GM19328 (cell line): ENCODE data around the gene TMTC2.
"Not testable (repeated sequence)": the region's sequence is repeated elsewhere in the genome, so short reads cannot be mapped to it uniquely, and the experiment has no call there.

Experiments used
- ATAC-seq: cut with Tn5 transposase; IDR thresholded peaks from one replicate; pipeline ENCODE4 v1.9.1; 2021; ENCODE audit warnings: mild to moderate bottlenecking, moderate library complexity; ENCODE audit not compliant: unreplicated experiment

Gene TMTC2

DNA sequence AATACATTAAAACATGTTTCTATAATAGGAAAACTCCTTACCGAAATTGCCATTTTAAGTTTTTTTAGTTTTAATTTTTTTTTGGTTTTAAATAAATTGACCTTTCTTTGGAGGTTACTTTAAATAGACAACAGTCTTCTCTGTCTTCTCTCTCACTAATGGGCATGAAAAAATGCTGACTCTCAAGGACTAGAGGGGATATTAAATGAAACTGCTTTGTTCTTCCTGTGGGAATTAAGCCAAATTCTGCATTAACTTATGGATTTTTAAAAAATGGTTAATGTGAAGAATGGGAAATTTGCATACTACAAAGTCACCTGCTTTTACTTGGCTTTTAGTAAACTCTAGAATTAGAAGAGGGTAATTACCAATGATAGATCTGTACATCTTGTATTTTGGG is 378.9 kb downstream of the TMTC2 start:
- ATAC-seq: no peak

DNA sequence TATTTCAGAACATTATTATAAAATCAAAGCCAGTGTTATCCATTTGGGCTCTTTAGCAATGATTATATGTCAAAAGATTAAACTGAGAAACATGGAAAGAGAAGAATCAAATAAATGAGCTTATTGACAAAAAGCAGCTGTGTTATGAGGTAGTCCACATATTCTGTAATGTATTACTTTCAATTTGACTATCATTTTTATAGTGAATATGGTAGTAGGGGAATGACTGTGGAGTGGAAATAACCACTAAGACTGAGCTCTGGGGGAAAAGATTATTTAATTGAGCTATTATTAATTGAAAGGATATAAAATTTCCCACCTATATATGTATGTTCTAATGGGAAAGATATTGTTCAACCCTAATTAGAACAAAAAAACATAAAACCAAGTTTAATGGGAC is 381.3 kb downstream of the TMTC2 start:
- ATAC-seq: no peak

DNA sequence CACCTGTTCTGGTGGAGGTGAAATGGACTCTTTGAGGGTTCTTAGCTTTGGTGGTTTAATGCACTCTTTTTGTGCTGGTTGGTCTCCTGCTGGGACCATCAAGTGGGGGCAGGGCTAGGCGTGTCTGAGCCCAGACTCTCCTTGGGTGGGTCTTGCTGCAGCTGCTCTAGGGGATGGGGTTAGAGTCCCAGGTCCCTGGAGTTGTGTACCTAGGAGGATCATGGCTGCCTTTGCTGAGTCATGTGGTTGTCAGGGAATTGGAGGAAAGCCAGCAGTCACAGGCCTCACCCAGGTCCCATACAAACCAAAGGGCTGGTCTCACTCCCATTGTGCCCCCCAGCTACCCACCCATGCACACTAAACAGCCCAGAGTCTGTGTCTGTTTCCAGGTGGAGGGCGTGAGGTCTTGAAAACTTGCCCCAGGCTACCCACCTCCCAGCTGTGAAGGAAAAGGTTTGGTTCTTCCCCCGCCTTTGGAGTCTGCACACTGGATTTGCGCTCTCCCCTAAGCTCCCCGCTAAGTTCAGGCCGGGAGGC is 387.7 kb downstream of the TMTC2 start:
- ATAC-seq: no peak

DNA sequence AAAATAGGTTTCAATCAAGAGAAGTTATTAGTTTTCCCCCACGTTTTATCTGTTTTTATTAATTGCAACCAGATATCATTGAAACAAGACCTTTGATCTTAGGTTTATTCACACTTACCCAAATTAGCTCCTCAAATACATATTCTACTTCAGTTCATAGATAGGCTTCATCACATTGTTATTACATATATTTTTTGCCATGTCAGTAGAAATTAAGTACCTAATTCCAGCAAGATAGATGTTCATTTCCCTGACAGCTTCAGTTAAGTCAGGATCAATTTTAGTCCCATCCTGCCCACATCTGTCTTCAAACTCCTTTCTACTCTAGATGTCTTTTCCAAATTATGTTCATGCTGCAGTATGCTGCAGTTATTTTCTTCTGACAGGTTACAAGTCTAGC is 388.8 kb downstream of the TMTC2 start:
- no peak for ATAC-seq

DNA sequence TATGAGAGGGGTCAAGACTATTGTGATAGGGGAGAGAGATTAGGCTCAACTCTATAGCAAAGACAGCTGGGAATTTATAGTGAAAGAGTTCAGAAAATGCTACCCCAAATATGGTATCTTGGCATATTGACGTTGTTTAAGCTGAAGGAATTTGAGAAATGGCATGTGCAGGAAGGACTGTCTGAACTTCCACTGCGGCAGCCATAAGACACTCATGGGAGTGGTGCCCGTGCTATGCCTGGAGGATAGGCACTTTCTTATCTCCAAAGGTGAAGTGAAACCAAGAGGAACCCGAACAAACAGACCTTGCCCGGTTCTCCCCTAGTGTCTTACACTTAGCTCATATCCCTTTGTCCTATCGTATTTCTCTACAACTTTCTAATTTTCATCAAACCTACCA is 390.3 kb downstream of the TMTC2 start:
- no peak for ATAC-seq

DNA sequence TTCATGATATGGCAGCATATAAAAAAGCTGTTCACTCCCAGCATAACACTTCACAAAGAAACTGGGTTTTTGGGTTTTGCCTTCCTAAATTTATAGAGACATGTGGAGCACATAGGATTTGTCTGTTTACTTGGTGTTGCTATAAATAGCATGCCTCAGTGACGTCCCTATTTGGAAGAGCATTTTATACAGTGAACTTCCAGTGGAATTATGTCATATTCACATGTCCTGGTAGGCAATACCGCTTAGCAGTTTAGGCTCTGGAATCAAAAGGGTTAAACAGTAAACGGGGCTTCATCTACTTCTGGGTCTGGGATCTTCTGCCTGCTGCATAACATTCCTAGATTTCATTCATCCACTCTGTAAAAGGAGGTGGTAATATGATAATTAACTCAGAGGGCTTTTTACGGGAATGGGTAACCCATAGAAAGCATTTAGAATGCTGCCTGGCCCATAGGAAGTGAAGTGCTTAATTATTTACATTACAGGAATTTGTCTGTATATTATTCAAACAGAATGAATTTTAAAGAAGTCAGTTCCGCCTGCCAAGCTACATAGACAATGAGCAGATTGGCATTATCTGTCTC is 396.1 kb downstream of the TMTC2 start:
- ATAC-seq: no peak

DNA sequence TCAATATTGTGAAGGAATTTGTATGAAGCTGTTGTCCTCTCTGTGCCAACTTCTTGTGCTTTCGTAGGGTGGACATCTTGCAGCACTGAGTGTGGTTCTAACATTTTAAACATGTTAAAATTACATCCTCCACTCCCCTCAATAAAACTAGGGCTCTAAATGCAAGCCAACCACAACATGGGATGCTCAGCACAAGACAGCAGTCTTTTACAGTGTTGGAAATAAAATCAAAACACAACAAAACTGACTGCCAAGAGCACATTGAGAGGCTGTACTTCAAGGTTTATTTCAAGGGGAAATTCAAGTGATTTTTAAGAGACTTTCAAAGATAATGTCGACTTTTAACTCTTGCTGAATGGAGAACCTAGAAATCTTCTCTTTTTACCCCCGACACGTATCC is 396.9 kb downstream of the TMTC2 start:
- ATAC-seq: no peak

DNA sequence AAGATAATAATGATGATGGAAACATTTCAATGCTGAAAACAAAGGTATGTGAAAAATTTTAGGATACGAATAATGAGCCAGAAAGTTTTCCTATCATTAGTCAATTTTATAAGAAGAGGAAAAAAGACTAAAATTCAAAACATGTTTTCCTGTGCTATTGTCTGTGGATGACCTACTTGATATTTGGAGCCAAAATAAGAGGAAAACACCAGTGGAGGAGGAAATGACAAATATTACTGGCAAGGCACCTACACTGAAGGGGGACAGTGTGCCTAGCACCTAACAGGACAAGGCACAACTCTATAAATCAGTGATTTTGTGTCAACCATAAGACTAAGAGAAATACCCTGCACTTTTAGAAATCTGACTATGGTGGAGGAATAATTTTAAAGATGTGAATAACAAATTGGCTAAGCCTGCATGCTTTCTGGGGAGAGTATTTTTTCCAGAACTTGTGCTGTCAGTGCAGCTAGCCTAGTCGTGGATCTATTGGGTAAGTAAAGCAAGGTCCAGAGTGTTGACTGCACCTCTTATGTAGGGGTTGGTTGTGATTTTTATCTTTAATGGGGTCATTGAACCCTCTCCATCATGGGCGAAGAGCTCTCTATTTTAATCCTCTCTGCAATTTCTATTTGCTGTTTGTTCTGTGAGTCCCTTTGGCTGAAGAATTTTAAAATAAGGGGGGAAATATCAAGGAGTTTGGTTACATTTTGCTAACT is 398.0 kb downstream of the TMTC2 start:
- ATAC-seq: no peak

DNA sequence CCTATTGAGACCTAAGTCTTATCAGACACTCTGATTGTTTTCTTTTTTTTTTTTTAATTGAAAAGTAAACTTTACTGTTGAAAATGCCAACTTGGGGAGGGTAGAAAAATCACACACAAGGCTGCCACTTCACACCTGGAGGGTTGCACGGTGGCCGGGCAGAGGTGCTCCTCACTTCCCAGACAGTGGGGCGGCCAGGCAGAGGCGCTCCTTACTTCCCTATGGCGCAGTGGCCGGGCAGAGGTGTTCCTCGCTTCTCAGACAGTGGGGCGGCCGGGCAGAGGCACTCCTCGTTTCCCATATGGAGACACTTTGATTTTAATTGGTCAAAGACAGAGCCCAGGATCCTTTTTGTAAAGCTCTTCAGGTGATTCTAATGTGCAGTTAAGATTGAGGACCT is 399.3 kb downstream of the TMTC2 start:
- no peak for ATAC-seq

DNA sequence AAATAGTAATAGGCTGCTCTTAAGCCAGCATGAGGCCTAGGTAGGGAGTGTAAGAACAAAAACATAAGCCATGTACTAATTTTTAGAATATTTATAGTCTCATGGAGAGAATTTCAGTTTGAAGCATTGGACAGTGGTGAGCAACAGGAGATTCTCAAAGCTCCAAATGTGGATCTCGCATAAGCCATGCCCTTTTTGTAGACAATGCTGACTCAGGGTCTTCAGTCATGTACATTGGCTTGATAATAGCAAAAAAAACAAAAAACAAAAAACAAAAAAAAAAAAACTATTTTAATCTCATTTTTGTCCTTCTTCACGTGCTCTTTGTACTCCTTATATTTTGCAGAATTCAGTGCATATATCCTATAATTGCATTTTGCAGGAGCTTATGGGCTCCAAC is 402.9 kb downstream of the TMTC2 start:
- ATAC-seq: no peak

DNA sequence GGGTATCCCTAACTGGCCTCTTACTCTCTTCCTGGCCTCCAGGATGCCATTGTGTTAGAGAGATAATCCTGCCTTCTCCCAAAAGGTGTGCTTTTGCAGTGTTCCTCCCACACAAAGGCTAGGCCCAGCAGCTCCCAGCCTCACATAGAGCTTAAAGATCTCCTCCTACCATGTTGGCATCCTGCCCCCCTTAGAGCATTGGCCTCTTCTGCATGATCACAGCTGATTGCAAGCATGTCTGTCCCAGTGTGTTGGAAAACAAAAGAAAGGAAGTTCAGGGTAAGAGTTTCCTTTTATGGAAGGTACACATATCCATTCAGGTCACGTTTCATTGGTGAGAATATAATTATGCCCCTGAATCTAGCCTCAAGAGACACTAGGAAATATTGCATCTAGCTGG is 405.4 kb downstream of the TMTC2 start:
- no peak for ATAC-seq

DNA sequence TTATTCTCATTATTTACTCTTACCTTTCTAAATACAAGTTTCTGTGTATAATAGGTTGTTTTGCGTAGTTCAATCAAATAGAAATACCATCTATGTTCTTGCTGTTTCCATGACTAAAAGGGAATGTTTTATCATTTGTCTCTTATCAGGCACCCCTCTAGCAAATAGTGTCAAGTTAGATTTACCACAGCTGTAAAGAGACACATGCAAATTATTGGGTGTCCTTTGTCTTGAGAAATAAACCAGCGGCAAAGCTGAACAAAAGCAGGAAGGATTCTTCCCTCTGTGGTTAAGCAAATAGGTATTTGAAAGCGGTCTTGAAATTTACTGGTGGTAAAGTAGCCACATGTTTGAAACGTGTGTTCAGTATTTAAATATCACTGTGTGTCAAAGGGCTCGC is 405.9 kb downstream of the TMTC2 start:
- no peak for ATAC-seq

DNA sequence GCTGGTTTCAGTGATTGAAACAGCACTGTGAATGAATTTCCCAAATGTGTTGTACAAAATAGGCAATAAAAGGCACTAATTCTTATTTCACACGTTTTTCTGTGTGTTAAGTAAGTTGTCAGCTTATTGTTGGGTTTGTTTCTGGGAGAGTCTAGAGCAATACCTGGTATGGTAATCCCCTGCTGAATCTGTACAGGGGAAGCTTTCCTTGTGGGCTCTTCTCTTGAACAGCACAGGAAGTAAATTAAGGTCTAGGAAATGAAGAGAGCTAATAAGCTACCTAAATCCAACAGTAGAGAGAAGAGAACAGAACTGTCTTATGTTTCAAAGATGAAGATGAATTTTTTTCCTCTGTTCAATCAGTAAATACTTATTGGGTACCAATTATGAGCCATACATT is 406.7 kb downstream of the TMTC2 start:
- ATAC-seq: no peak

DNA sequence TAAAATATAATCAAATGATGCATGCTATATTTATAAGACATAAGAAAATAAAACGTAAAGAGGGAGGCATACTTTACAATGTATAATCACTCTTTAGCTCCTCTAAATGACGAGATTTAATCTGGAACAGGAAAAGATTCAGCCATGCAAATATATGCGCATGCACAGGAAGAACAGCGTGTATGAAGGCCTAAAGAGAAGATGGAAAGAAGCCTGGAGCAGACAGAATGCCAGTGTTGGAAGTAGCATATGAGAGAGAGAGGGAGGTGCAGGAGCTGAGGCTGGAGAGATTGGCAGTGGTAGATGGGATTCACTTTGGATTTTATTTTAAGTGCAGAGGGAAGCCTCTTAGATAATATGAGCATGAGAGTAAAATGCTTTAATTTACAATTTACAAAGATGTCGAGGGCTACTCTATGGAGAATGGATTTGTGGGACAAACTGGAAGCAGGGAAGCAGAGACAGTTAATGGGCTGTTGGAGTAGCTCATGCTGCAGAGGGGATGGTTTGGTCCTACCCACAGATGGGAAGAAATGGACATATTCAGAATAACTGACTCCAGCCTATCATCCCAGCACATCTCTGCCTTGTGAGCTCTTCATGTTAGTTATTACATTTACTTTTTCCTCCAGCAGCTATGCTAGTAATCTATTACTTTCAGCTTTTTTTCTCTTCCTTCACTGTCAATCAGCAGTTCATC is 411.1 kb downstream of the TMTC2 start:
- no peak for ATAC-seq

DNA sequence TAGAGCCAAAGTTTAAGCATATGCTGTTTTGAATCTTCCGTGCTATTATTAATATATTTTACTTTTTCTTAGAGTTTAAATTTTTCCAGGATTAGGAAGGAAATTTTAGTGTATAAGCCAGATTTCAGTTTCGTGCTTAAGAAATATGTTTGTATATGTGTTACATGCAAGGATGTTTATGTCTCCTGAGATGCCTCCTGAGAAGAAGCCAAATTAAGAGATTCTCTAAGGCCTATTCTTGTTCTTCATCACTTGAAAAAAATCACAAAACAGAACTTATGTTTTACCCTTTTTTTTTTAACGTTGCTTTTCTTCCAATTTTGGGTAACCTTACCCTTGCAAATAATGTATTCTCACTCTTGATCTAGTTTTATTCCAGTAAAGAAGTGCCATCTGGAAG is 412.7 kb downstream of the TMTC2 start:
- no peak for ATAC-seq

DNA sequence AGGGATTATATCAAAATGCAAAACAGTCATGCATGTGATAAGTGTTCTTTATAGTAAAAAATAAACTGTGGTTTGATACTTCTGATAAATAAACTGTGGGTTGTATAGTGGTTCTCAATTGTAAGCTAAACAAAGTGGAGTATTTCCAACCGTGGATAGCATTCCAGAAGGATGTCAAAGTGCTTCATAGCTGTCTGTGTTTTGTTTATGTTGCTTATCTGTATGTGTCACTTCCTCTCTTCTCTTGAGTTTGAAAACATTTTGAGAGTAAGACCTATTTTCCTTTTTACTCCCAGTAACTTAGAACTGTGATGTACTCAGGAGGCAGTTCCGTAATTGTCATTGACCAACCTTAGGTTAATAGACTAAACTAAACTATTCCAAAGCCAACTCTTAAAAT is 415.8 kb downstream of the TMTC2 start:
- no peak for ATAC-seq

DNA sequence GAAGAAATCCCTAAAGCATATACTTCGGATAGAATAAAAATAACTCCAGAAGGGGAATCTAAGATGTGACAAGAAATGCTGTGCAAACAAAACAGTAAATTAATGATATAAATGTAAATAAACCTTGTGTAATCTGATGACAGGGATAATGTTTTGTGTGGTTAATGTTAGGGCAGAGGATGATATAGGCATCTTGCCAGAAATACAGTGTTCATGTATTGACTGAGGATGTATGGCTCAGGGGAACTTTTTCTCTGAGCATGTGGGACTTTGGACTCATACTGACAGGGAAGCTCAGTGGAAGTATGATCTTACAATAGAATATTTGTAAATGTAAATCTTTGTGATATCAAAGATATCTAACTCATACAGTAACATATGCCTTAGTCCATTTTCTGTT is 420.2 kb downstream of the TMTC2 start:
- no peak for ATAC-seq

DNA sequence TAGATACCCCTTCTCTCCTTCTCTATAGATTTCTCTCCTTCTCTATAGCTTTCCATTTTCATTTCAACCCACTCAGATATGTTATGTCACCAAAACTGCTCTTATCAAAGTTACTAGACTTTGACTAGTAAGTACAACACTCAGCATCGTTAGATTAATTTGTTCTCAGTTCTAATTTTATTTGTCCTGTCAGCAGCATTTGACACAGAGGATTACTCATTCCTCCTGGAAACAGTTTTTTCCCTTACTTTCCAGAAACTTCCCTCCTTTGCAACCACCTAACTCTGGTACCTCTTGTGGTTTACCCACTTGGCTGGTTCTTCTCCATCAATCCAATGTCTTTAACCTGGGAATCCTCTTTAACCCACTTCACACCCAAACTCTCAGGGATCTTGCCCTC is 423.7 kb downstream of the TMTC2 start:
- no peak for ATAC-seq

DNA sequence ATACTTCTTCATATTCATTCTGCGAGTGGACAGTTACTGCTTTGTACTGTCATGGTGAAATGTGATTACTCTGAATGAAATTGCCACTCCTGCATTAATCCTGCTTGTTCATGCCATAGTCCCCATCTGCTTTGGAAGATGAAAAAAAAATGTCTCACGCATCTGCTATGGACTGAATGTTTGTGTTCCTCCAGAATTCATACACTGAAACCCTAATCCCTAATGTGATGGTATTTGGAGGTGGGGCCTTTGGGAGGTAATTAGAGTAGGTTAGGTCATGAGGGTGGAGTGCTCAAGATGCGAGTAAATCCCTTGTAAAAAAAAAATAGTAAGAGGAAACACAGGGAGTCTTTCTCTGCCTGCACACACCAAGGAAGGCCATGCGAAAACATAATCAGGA is 427.2 kb downstream of the TMTC2 start:
- ATAC-seq: no peak

DNA sequence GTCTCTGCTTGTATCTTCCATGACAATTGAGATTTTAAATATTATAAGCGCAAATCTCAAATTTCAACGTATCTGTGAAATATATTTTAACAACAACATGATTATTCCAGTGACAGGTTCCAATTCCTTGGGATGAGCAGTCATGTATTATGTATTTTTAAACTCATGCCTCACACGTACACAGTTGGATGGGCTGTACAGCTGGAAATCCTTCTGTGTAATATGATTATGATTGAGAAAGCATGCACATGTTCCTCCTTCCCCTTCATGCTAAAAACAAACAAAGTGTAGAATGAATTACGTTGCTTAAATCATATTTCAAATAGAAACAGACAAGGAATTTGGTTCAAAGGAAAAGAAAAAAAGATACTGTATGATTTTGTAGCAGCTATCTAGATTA is 428.3 kb downstream of the TMTC2 start:
- no peak for ATAC-seq

DNA sequence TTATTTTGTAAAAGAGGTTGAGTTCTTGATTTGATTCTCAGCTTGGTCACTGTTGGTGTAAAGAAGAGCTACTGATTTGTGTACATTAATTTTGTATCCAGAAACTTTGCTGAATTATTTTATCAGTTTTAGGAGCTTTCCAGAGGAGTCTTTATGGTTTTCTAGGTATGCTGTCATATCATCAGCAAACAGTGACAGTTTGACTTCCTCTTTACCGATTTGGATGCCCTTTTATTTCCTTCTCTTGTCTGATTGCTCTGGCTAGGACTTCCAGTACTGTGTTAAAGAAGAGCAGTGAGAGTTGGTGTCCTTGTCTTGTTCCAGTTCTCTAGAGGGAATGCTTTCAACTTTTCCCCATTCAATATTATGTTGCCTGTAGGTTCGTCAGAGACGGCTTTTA is 431.2 kb downstream of the TMTC2 start:
- not testable (repeated sequence) for ATAC-seq
